Left renal cortex interstitium (tissue), 4 donors: ENCODE measurements around the gene KISS1. TPM values are rescaled to one million over a fixed set of nuclear protein-coding genes. Genes with fewer than 3 reads are reported as not detected.

Experiments used
- DNase-seq, 4 donors: peaks; one replicate each; pipeline ENCODE4 v3.0.0-alpha.2; 2013; ENCODE audit warnings: low read depth in 4 of 4, low spot score in 2 of 4, missing footprints in 1 of 4
- polyA plus RNA-seq, 4 donors: library from polyadenylated mRNA; unstranded; fragments of 120-200 nt; gene quantifications; one replicate each; pipeline ENCODE4 v1.2.1, GENCODE V29; 2013; ENCODE audit not compliant: insufficient read length in 4 of 4

Gene KISS1
- polyA plus RNA-seq, 4 donors, result 0.32 to 1.5 (median 0.67) TPM

GRCh38 chr1:204162494-204163074 lies 33.7 kb downstream of the KISS1 start:
- peak in 3 of 4 donors; percentile 53 to 64 (median 63) for DNase-seq

GRCh38 chr1:204161609-204162493 lies 34.4 kb downstream of the KISS1 start:
- peak in 1 of 4 donors; percentile 13 for DNase-seq

- no peak for DNase-seq
Observed at GRCh38 chr1:204157962-204158361, 38.3 kb downstream of the KISS1 start.

- DNase-seq, result no peak
Observed at GRCh38 chr1:204155881-204156280, 40.4 kb downstream of the KISS1 start.

- no peak for DNase-seq
Observed at GRCh38 chr1:204154568-204155255, 41.6 kb downstream of the KISS1 start.

- no peak for DNase-seq
Observed at GRCh38 chr1:204153667-204154066, 42.6 kb downstream of the KISS1 start.

- no peak for DNase-seq
Observed at GRCh38 chr1:204152310-204153044, 43.8 kb downstream of the KISS1 start.

GRCh38 chr1:204151552-204152309 lies 44.6 kb downstream of the KISS1 start, which contains the start of gene ETNK2:
ETNK2 (minus strand) TSS chr1:204152044; CDS start chr1:204151852, 192 bp downstream.
- no peak for DNase-seq

GRCh38 chr1:204150702-204151551 lies 45.4 kb downstream of the KISS1 start:
- no peak for DNase-seq

GRCh38 chr1:204149635-204150565 lies 46.4 kb downstream of the KISS1 start:
- no peak for DNase-seq

- no peak for DNase-seq
Observed at GRCh38 chr1:204149107-204149506, 47.2 kb downstream of the KISS1 start.

GRCh38 chr1:204147406-204148383 lies 48.6 kb downstream of the KISS1 start:
- no peak for DNase-seq

GRCh38 chr1:204146965-204147364 lies 49.3 kb downstream of the KISS1 start:
- DNase-seq, result no peak

- DNase-seq, result no peak
Observed at GRCh38 chr1:204146309-204146708, 50.0 kb downstream of the KISS1 start.

- no peak for DNase-seq
Observed at GRCh38 chr1:204145033-204145504, 51.2 kb downstream of the KISS1 start.

- DNase-seq, result no peak
Observed at GRCh38 chr1:204143276-204144041, 52.8 kb downstream of the KISS1 start.
